Osteocyte (in vitro differentiated cells): ENCODE results near the gene LDLRAD2. TPM values are rescaled to one million over a fixed set of nuclear protein-coding genes. Genes with fewer than 3 reads are reported as not detected.

Experiments
- DNase-seq: peaks from one replicate; pipeline ENCODE4 v3.0.0; 2021; ENCODE audit warnings: mixed read lengths; ENCODE audit not compliant: unreplicated experiment; ENCODE audit errors: extremely low spot score
- H3K27ac Mint-ChIP-seq: one replicate; pipeline ENCODE4 v1.8.0; 2021; ENCODE audit warnings: mild to moderate bottlenecking, mixed read lengths; ENCODE audit not compliant: unreplicated experiment
- H3K27me3 Mint-ChIP-seq: one replicate; pipeline ENCODE4 v1.8.0; 2021; ENCODE audit warnings: mixed read lengths; ENCODE audit not compliant: unreplicated experiment
- H3K36me3 Mint-ChIP-seq: one replicate; pipeline ENCODE4 v1.8.0; 2021; ENCODE audit warnings: mixed read lengths; ENCODE audit not compliant: unreplicated experiment
- H3K4me1 Mint-ChIP-seq: one replicate; pipeline ENCODE4 v1.8.0; 2021; ENCODE audit warnings: mixed read lengths; ENCODE audit not compliant: unreplicated experiment
- H3K4me3 Mint-ChIP-seq: one replicate; pipeline ENCODE4 v1.8.0; 2021; ENCODE audit warnings: mild to moderate bottlenecking, moderate library complexity, mixed read lengths; ENCODE audit not compliant: unreplicated experiment
- H3K9me3 Mint-ChIP-seq: one replicate; pipeline ENCODE4 v1.8.0; 2021; ENCODE audit warnings: mixed read lengths; ENCODE audit not compliant: unreplicated experiment
- total RNA-seq: library from RNA; stranded (reverse); gene quantifications from 2 replicates; pipeline ENCODE4 v1.2.1, GENCODE V29; 2021
- TF ChIP-seq, protein P1 (sequence below): fragments of 200-600 bp; sonication (generic); IDR thresholded peaks from 2 replicates; pipeline ENCODE4 v1.5.0; 2021; ENCODE audit warnings: antibody characterized with exemption, mild to moderate bottlenecking, moderate library complexity

The LDLRAD2 gene
- total RNA-seq, 1 donor from 2014 or later: not detected

DNA sequence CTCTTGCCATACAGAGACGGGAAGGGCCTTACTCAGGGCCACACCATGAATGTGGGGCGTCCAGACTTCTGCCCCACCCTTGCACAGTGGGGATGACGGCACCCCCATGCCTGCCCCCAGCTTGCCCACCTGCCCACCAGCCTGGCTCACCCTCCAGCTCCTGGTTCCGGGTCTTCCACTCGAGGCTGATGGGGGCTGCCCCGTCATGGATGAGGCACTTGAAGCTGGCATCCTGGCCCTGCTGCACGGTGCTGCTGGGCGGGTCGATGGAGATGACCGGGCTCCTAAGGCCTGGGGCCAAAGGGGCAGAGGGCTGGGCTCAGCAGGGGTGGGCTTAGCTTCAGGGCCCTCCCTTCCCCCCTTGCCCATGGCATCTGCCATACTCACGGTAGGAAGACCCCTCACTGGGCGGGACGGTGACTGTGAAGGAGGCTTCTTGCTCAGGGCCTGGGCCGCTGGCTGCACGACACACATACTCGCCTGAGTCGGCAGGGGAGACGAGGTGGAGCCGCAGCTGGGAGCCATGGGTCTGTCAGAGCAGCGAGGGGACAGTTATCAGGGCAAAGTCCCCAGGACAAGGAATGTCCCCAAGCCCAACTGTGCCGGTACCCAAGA, 29.9 kb downstream of the LDLRAD2 start:
- TF ChIP-seq, protein P1, sequence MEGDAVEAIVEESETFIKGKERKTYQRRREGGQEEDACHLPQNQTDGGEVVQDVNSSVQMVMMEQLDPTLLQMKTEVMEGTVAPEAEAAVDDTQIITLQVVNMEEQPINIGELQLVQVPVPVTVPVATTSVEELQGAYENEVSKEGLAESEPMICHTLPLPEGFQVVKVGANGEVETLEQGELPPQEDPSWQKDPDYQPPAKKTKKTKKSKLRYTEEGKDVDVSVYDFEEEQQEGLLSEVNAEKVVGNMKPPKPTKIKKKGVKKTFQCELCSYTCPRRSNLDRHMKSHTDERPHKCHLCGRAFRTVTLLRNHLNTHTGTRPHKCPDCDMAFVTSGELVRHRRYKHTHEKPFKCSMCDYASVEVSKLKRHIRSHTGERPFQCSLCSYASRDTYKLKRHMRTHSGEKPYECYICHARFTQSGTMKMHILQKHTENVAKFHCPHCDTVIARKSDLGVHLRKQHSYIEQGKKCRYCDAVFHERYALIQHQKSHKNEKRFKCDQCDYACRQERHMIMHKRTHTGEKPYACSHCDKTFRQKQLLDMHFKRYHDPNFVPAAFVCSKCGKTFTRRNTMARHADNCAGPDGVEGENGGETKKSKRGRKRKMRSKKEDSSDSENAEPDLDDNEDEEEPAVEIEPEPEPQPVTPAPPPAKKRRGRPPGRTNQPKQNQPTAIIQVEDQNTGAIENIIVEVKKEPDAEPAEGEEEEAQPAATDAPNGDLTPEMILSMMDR: no peak
- Mint-ChIP-seq H3K4me3 (no peak overlapping the region), H3K4me1 (no peaks in the 10 kb centered on the region)

DNA sequence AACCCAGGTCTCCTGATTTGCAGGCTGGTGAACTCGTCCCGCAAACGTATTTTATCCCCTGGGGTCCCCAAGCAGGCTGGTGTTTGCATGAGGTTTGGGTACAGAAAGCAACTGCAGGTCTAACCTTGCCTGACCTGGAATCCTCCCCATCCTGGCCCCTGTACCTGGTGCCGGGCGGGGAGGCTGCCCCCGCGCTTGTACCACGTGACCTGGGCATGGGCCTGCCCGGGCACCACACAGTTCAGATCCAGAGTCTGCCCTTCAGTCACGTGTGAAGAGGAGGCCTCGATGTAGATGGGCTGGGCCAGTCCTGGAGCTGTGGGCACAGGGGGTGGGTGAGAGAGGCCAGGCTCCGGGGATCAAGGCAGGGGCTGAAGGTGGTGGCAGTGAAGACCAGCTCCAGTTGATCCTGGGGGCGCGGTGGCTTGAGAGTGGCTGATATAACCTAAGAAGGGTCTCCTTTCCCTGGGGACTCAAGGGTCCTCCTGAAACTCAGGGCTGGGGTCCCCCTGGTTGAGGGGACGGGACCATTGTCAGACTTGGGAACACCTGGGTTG, 30.6 kb downstream of the LDLRAD2 start:
- Mint-ChIP-seq H3K27ac (no peak overlapping the region), H3K9me3 (no peaks in the 10 kb centered on the region), H3K4me3 (no peak overlapping the region), H3K36me3 (peaks cover 24% of the 10 kb centered on the region), H3K4me1 (no peaks in the 10 kb centered on the region), H3K27me3 (no peaks in the 10 kb centered on the region)
- no peak for DNase-seq
- TF ChIP-seq, protein P1: no peak

More for the DNA sequence above, 29.9 kb downstream of the LDLRAD2 start:
- no peak for DNase-seq
- Mint-ChIP-seq H3K27me3 (no peaks in the 10 kb centered on the region), H3K36me3 (peaks cover 24% of the 10 kb centered on the region), H3K9me3 (no peaks in the 10 kb centered on the region), H3K27ac (no peak overlapping the region)

DNA sequence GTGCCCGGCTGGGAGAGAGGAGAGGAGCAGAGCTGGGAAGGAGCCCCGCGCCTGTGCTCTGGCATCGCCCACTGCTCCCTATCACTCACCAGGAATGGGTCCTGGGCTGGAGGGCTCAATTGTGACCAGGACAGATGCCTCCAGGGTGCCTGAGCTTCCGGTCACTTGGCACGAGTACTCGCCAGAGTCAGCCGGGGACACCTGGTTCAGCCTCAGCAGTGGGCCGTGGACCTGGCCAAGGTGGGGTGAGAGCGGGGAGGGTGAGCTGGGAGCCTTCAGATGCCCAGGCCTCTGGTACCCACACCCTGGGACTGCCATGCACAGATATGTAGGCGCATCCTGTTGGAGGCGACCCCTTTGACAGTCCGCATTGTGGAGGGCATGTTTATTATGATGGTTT, 31.1 kb downstream of the LDLRAD2 start:
- DNase-seq: no peak
- H3K4me1 Mint-ChIP-seq: no peaks in the 10 kb centered on the region
- peaks cover 24% of the 10 kb centered on the region for H3K36me3 Mint-ChIP-seq
- H3K27me3 Mint-ChIP-seq: no peaks in the 10 kb centered on the region
- H3K9me3 Mint-ChIP-seq: no peaks in the 10 kb centered on the region
- no peak overlapping the region for H3K27ac Mint-ChIP-seq
- TF ChIP-seq, protein P1: no peak
- no peak overlapping the region for H3K4me3 Mint-ChIP-seq

DNA sequence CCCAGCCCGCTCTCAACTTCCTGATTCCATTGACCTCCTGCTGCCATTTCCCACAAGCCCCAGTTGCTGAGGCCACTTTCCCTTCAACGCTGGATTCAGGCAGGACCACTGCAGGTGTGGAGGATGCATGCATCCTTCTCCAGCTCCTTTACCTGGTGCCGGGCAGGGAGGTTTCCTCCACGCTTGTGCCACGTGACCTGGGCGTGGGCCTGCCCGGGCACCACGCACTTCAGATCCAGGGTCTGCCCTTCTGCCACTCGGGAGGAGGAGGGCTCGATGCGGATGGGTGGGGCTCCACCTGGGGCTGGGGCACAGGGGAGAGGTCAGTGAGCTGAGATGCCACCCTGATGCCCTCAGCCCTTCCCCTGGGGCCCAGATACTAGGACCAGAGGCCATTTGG, 31.9 kb downstream of the LDLRAD2 start:
- no peaks in the 10 kb centered on the region for H3K4me1 Mint-ChIP-seq
- TF ChIP-seq, protein P1: no peak
- H3K4me3 Mint-ChIP-seq: no peak overlapping the region
- DNase-seq: no peak
- no peaks in the 10 kb centered on the region for H3K27me3 Mint-ChIP-seq
- no peaks in the 10 kb centered on the region for H3K9me3 Mint-ChIP-seq
- H3K27ac Mint-ChIP-seq: no peak overlapping the region
- H3K36me3 Mint-ChIP-seq: peaks cover 21% of the 10 kb centered on the region

DNA sequence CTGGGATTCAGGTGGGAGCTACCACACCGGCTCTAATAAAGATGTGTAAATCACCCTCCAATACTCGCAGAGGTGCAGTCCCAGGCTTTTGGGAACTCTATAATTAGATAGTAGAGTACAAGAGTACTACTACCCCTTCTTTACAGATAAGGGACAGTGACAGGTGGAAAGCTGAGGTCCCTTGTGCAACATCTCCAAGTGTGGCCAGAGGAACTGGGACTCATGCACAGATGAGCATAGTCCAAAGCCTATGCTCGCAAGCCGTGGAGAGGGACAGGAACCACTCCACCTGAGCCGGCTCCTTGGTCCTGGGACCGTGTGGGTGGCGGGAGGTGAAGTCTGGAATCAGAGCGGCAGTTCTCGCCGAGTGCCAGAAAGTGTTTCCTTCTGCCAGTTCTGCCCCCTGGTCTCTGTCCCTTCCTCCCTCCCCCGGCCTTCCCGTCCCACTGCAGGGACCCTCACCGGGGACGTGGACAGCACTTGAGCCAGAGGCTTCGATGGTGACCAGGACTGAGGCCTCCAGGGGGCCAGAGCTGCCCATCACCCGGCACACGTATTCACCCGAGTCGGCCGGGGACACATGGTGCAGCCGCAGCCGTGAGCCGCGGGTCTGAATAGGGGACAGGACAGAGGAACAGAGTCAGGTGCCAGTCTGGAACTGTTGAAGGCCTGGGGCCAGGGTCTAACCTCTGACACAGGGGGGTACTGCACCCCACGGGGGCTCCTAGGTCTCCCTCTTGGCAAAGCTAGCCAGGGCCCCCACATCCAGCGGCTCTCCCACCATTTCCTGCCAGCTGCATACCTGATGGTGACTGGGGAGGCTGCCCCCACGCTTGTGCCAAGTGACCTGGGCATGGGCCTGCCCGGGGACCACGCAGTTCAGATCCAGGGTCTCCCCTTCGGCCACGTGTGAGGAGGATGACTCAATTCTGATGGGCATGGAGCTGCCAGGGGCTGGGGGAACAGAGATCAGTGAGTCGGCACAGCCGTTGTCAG, 33.9 kb downstream of the LDLRAD2 start:
- H3K27me3 Mint-ChIP-seq: no peaks in the 10 kb centered on the region
- no peaks in the 10 kb centered on the region for H3K9me3 Mint-ChIP-seq
- no peak for DNase-seq
- H3K27ac Mint-ChIP-seq: no peak overlapping the region
- no peak overlapping the region for H3K4me3 Mint-ChIP-seq
- peaks cover 21% of the 10 kb centered on the region for H3K36me3 Mint-ChIP-seq
- TF ChIP-seq, protein P1: no peak
- H3K4me1 Mint-ChIP-seq: no peaks in the 10 kb centered on the region
